HG03442 (cell line): Measurements from ENCODE around the gene DOCK2.

Experiments
- ATAC-seq: cut with Tn5 transposase; IDR thresholded peaks from one replicate; pipeline ENCODE4 v1.9.1; 2021; ENCODE audit warnings: mild to moderate bottlenecking, moderate library complexity; ENCODE audit not compliant: unreplicated experiment

Gene DOCK2

GRCh38 chr5:170110403-170111087 lies 473.5 kb downstream of the DOCK2 start:
- ATAC-seq, result no peak

GRCh38 chr5:170111088-170111785 lies 474.2 kb downstream of the DOCK2 start:
- ATAC-seq, result no peak

GRCh38 chr5:170112876-170113521 lies 475.9 kb downstream of the DOCK2 start:
- ATAC-seq, result no peak

- ATAC-seq, result no peak
These were observed 476.4 kb downstream of the DOCK2 start for GRCh38 chr5:170113522-170113900.

DNA sequence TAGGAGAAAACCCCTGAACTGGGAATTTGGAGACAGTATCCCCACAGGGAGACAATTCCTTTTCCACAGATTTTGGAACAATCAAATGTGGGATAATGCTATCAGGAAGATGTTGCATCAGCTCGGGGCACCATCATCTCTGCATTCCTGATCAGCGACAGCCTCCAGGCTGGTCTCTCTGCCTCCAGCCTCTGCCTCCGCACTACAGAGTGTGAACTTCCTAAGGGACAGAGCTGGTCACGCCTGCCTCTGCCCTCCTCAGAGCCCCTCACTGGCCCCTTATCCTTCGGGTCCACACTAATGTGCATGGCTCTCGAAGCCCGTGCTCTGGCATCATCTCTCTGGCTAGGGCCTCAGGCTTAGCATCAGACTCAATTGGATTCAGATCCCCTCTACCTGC lies 477.2 kb downstream of the DOCK2 start:
- ATAC-seq, result no peak

- ATAC-seq, result no peak
These were observed 478.9 kb downstream of the DOCK2 start for GRCh38 chr5:170115925-170116324.

DNA sequence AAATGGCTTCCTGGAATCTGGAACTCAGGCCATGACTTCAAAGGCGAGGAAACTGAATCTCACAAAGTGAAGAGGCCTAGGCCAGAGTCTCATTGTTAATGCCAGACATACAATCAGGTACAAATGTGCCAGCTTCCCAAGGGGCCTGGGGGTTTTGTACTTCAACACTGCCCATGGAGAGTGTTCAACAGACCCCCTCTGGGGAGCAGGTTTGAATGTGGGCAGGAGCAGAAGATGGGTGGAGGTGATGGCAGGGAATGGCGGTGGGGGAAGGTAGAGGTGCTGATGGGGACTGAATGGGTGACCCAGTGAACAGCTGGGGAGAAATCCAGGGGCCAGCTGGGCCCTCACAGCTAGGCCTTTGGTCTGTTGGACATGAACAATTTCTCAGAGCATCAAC lies 480.7 kb downstream of the DOCK2 start:
- no peak for ATAC-seq

DNA sequence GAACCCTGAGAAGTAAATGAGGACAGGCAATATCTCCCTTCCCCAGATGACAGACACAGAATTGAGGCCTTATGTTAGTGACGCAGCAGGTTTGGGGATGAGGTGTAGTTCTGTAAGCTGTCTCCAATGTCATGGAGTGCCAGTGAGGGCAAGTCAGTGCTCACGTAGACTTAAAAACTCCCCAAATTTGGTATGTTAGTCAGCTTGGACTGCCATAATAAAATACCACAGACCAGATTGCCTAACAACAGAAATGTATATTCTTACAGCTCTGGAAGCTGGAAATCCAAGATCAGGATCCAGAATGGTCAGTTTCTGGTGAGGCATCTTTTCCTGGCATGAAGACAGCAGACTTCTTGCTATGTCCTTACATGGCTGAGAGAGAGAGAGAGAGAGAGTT lies 483.5 kb downstream of the DOCK2 start:
- no peak for ATAC-seq

- no peak for ATAC-seq
These were observed 484.2 kb downstream of the DOCK2 start for GRCh38 chr5:170121321-170121720.

DNA sequence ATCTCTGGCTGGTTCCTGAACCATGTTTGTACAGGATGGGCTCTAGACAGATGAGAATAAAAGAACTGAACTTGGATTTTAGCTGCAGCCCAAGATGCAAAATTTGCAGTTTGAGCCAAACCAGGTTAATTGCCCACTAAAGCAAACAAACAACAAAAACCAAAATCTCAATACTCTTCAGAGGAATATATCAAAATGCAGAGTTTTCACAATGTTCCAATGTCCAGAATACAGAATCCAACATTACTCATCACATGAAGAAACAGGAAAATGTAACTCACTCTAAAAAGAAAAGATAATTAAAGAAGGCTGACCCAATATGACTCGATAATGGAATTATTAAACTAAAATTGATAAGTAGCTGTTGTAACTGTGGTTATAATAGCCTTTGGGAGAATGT lies 489.0 kb downstream of the DOCK2 start:
- no peak for ATAC-seq

GRCh38 chr5:170126626-170127025 lies 489.6 kb downstream of the DOCK2 start:
- ATAC-seq, result no peak

DNA sequence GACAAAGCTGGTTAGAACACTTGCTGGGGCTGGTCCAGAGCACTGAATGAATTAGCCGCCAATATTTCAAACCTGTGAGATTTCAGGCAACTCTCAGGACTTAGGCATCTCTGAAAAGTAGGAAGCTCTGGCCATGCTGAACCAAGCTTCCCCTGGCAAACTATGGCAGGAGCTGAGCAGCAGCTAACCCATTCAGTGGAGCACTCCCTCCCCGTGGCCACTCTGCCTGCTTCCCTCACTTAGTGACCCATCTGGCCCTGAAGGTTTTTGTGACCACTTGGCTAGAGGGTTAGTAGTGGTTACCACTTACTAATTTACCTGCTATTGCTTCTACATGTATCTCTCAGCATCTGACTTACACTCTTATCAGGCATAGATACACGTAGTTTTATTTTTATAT lies 494.2 kb downstream of the DOCK2 start:
- ATAC-seq, result no peak

DNA sequence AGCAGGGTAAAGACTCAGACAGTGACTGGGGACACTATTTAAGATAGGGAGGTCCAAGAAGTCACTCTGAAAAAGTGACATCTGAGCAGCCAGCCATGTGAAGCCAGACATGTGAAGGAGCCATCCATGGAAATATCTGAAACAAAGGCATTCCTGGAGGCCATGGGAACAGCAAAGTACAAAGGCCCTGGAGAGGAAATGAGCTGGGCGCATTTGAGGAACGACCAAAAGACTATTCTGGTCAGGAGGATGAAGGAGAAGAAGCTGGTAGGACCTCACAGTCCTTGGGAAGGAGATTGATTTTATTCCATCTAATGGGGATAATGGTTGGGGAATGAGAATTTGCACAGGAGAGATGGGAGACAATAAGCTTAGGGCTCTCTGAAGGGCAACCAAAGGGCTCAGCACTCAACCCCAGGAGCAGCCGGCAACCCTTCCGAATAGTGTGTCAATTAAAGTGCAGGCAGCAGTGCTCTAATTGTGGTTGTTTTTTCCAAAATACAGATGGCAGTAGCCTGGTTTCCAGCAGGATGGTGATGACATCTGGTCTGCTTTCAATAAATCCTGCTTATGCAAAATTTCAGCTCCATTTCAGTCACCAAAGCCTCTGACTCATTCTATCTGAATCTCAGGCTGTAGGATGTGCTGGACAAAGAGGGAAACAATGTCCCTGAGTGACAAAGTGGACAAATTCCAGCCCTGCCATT lies 495.3 kb downstream of the DOCK2 start:
- ATAC-seq, result no peak
